Fibroblast of mammary gland (primary cell): ENCODE results near the gene COL1A2.
A peak's percentile ranks its signal among the peaks of the same experiment; 100 is the strongest.

Source experiments
- DNase-seq: peaks from one replicate; pipeline ENCODE4 v3.0.0-alpha.2; 2010; ENCODE audit warnings: low read depth
- H3K4me3 ChIP-seq: 2 replicates; pipeline ENCODE4 v1.5.1; 2011; ENCODE audit warnings: low read depth, mild to moderate bottlenecking, low read length, moderate library complexity; ENCODE audit not compliant: control insufficient read depth
- CTCF ChIP-seq: conservative IDR thresholded peaks from 2 replicates; pipeline ENCODE4 v1.5.1; 2011; ENCODE audit warnings: low read depth, low read length, inconsistent platforms; ENCODE audit not compliant: control insufficient read depth, insufficient read depth

COL1A2 gene

GRCh38 chr7:94403546-94403945 lies 8.9 kb downstream of the COL1A2 start:
- TF ChIP-seq CTCF = no peak
- DNase-seq = peak; percentile 30
- H3K4me3 ChIP-seq = no peak overlapping the region

- H3K4me3 ChIP-seq = no peak overlapping the region
- TF ChIP-seq CTCF = no peak
- peak; percentile 14 for DNase-seq
Measured at GRCh38 chr7:94405506-94405905, 10.8 kb downstream of the COL1A2 start.

GRCh38 chr7:94406696-94407095 lies 12.0 kb downstream of the COL1A2 start:
- TF ChIP-seq CTCF = no peak
- no peak overlapping the region for H3K4me3 ChIP-seq
- DNase-seq = peak; percentile 8

GRCh38 chr7:94409200-94409948 lies 14.7 kb downstream of the COL1A2 start:
- peak; percentile 40 for DNase-seq
- H3K4me3 ChIP-seq = no peak overlapping the region
- TF ChIP-seq CTCF = no peak

- H3K4me3 ChIP-seq = no peak overlapping the region
- no peak for TF ChIP-seq CTCF
- peak; percentile 62 for DNase-seq
Measured at GRCh38 chr7:94410413-94411187, 15.9 kb downstream of the COL1A2 start.

- no peak for DNase-seq
- H3K4me3 ChIP-seq = no peak overlapping the region
- no peak for TF ChIP-seq CTCF
Measured at GRCh38 chr7:94411188-94411466, 16.4 kb downstream of the COL1A2 start.
